ENCODE results near the gene RYR3.

DNA sequence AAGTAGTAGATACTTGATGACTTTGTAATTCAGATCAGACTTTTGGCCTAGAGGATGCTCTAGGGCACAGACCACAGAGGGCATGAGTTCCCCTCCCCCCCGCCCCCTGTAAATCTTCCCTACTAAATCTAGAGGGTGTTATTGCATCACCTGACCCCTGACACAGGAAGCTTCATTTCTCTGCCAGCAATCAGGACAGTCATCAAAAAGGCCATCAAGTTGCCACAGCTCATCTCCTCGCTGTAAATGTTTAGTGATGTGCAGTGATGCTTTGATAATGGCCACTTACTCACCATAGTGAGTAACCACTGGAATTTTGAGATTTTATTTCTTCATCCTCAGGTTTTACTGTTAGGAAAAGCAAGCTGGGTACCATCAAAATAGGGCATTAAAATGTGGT lies 368.3 kb downstream of the RYR3 start:
- no peak for TF ChIP-seq CTCF (optimal IDR thresholded peaks at IDR 0.05 in 1 of 3, IDR thresholded peaks at IDR 0.05 in 1 of 3, conservative IDR thresholded peaks at IDR 0.05 in 1 of 3; ENCODE audit: extremely low read depth in 1 of 3, insufficient read depth in 2 of 3, low read length in 3 of 3)
- TF ChIP-seq EZH2 (IDR thresholded peaks at IDR 0.05; ENCODE audit: low read length): no peak
